Measurements from ENCODE around the gene NEURL1B. TPM values are rescaled to one million over a fixed set of nuclear protein-coding genes. Genes with fewer than 3 reads are reported as not detected.

NEURL1B gene
- total RNA-seq, 4 donors from 2014 or later: 33.6 to 98.8 (median 93.2) TPM

- no peaks in the 10 kb centered on the region for H3K9me3 ChIP-seq
- no peak overlapping the region for H3K4me3 ChIP-seq
- H3K27me3 ChIP-seq: no peaks in the 10 kb centered on the region
- WGBS, 2 donors: 55 to 63% methylated on average over 6 of the region's 6 CpGs
- no peaks in the 10 kb centered on the region for H3K36me3 ChIP-seq
- H3K27ac ChIP-seq: no peak overlapping the region
- H3K4me1 ChIP-seq: no peaks in the 10 kb centered on the region
- TF ChIP-seq EP300 (IDR thresholded peaks at IDR 0.05): no peak
- TF ChIP-seq, protein P1, sequence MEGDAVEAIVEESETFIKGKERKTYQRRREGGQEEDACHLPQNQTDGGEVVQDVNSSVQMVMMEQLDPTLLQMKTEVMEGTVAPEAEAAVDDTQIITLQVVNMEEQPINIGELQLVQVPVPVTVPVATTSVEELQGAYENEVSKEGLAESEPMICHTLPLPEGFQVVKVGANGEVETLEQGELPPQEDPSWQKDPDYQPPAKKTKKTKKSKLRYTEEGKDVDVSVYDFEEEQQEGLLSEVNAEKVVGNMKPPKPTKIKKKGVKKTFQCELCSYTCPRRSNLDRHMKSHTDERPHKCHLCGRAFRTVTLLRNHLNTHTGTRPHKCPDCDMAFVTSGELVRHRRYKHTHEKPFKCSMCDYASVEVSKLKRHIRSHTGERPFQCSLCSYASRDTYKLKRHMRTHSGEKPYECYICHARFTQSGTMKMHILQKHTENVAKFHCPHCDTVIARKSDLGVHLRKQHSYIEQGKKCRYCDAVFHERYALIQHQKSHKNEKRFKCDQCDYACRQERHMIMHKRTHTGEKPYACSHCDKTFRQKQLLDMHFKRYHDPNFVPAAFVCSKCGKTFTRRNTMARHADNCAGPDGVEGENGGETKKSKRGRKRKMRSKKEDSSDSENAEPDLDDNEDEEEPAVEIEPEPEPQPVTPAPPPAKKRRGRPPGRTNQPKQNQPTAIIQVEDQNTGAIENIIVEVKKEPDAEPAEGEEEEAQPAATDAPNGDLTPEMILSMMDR (IDR thresholded peaks at IDR 0.05): no peak
- no peak for TF ChIP-seq POLR2A (IDR thresholded peaks at IDR 0.05)
- no peak for DNase-seq (ENCODE audit: low spot score in 2 of 2)
These were observed 10.1 kb upstream of the NEURL1B start for GRCh38 chr5:172630986-172631385.

DNA sequence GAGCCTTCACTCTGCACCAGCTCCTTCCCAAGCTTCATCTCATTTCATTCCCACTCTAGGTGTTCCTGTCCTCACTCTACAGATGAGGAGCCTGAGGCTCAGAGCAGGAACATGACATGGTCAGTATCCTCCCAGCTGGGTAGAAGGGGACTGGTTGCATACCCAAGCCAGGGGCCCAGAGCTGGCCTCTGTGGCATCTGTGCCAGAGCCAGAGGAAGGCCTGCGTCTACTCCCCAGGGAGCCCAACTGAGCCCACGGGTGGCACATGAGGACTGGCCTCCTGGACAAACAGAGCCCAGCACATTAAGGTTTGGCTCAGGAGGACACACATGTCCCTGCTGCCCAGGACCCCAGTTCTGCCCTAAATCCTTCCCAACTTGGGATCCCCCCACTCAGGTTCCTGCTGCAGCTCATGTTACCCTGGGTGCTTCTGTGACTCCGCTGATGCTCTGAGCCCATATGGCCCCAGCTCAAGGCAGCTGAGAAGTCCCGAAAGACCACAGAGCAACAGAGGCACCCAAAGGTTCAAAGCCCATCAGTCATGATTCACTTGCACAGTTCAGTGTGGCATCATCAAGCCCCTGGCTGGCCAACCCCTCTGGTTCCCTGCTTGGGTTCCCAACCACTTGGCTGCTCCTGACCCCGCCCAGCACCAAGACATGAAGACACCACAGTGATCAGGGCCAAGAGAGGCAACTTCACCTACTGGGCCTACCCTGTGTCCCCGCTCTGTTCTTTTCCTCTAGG, 8.5 kb upstream of the NEURL1B start:
- 93 to 100% methylated on average over 3 to 6 of the region's 6 CpGs for WGBS, 2 donors

GRCh38 chr5:172633403-172633970, 7.6 kb upstream of the NEURL1B start:
- H3K27me3 ChIP-seq: no peaks in the 10 kb centered on the region
- peaks cover 0 to 8% (median 2%) of the 10 kb centered on the region in 4 donors for H3K4me1 ChIP-seq
- 95% methylated on average over 3 of the region's 3 CpGs for WGBS, 2 donors
- no peak overlapping the region for H3K27ac ChIP-seq
- TF ChIP-seq POLR2A (IDR thresholded peaks at IDR 0.05) (no peak), EP300 (IDR thresholded peaks at IDR 0.05) (no peak)
- TF ChIP-seq, protein P1 (IDR thresholded peaks at IDR 0.05): no peak
- H3K36me3 ChIP-seq: no peaks in the 10 kb centered on the region
- H3K9me3 ChIP-seq: no peaks in the 10 kb centered on the region
- DNase-seq (ENCODE audit: low spot score in 2 of 2): no peak
- H3K4me3 ChIP-seq: no peak overlapping the region

More for the DNA sequence above, 8.5 kb upstream of the NEURL1B start:
- no peaks in the 10 kb centered on the region for H3K36me3 ChIP-seq
- TF ChIP-seq POLR2A (IDR thresholded peaks at IDR 0.05) (no peak), EP300 (IDR thresholded peaks at IDR 0.05) (no peak)
- TF ChIP-seq, protein P1 (IDR thresholded peaks at IDR 0.05): no peak
- H3K9me3 ChIP-seq: no peaks in the 10 kb centered on the region
- H3K4me1 ChIP-seq: peaks cover 0 to 8% (median 2%) of the 10 kb centered on the region in 4 donors
- H3K27ac ChIP-seq: no peak overlapping the region
- H3K27me3 ChIP-seq: no peaks in the 10 kb centered on the region
- no peak for DNase-seq (ENCODE audit: low spot score in 2 of 2)
- H3K4me3 ChIP-seq: no peak overlapping the region

DNA sequence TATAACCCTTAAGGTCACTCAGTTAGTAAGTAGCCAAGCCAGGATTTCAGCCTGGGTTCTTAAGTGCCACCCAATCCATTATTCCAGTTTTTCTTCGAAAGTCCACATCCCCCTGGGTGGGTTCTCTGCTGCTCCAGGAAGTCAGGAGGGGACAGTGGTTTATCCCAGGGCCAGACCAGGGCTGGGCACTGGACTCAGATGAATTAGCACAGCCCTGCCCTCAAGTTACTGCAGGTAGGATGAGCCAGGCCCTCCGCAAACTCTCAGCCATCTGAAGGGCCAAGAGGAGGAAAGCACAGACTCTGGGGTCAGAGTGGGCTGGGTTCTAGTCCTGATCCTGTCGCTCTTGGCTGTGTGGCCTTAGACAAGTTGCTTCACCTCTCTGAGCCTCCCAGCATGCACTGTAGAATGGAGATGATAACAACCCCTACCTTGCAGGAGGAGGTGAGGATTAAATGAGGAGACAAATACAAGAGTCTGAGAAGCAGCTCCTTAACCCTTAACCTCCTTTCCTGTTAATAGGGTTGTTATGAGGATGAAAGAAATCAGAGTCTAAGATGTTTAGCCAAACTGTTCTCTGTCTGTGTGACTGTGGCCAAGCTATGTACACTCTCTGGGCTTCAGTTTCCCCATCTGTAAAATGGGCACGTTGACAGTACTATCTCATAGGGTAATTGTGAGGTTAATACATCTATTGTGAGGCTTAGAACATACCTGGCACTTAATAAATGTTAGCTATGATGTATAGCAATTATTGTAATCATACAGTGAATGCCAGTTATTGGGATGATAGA, 6.8 kb upstream of the NEURL1B start:
- 90 to 95% methylated on average over 4 of the region's 4 CpGs for WGBS, 2 donors
- DNase-seq (ENCODE audit: low spot score in 2 of 2): no peak
- H3K4me3 ChIP-seq: no peak overlapping the region
- H3K4me1 ChIP-seq: peaks cover 0 to 8% (median 2%) of the 10 kb centered on the region in 4 donors
- no peak overlapping the region for H3K27ac ChIP-seq
- H3K27me3 ChIP-seq: no peaks in the 10 kb centered on the region
- H3K36me3 ChIP-seq: no peaks in the 10 kb centered on the region
- no peak for TF ChIP-seq EP300 (IDR thresholded peaks at IDR 0.05)
- no peaks in the 10 kb centered on the region for H3K9me3 ChIP-seq

- no peak overlapping the region for H3K27ac ChIP-seq
- no peak overlapping the region for H3K4me3 ChIP-seq
- no peaks in the 10 kb centered on the region for H3K9me3 ChIP-seq
- 93 to 94% methylated on average over 12 of the region's 12 CpGs for WGBS, 2 donors
- no peaks in the 10 kb centered on the region for H3K27me3 ChIP-seq
- DNase-seq (ENCODE audit: low spot score in 2 of 2): no peak
- TF ChIP-seq, protein P1 (IDR thresholded peaks at IDR 0.05): no peak
- TF ChIP-seq POLR2A (IDR thresholded peaks at IDR 0.05): no peak
- TF ChIP-seq EP300 (IDR thresholded peaks at IDR 0.05): no peak
- peaks cover 0 to 11% (median 2%) of the 10 kb centered on the region in 4 donors for H3K4me1 ChIP-seq
- H3K36me3 ChIP-seq: no peaks in the 10 kb centered on the region
These were observed 6.0 kb upstream of the NEURL1B start for GRCh38 chr5:172635038-172635437.

All from tibial nerve (tissue), 4 donors.